ENCODE data around the gene ANKRD31.

GRCh38 chr5:75053054-75053303 lies 183.7 kb downstream of the ANKRD31 start:
- TF ChIP-seq CTCF (IDR thresholded peaks at IDR 0.05) (no peak), TCF7L2 (IDR thresholded peaks at IDR 0.05; ENCODE audit: low read depth, low read length) (no peak), POLR2AphosphoS5 (IDR thresholded peaks at IDR 0.05; ENCODE audit: low read depth, low read length) (no peak)
- TF ChIP-seq, protein P1, sequence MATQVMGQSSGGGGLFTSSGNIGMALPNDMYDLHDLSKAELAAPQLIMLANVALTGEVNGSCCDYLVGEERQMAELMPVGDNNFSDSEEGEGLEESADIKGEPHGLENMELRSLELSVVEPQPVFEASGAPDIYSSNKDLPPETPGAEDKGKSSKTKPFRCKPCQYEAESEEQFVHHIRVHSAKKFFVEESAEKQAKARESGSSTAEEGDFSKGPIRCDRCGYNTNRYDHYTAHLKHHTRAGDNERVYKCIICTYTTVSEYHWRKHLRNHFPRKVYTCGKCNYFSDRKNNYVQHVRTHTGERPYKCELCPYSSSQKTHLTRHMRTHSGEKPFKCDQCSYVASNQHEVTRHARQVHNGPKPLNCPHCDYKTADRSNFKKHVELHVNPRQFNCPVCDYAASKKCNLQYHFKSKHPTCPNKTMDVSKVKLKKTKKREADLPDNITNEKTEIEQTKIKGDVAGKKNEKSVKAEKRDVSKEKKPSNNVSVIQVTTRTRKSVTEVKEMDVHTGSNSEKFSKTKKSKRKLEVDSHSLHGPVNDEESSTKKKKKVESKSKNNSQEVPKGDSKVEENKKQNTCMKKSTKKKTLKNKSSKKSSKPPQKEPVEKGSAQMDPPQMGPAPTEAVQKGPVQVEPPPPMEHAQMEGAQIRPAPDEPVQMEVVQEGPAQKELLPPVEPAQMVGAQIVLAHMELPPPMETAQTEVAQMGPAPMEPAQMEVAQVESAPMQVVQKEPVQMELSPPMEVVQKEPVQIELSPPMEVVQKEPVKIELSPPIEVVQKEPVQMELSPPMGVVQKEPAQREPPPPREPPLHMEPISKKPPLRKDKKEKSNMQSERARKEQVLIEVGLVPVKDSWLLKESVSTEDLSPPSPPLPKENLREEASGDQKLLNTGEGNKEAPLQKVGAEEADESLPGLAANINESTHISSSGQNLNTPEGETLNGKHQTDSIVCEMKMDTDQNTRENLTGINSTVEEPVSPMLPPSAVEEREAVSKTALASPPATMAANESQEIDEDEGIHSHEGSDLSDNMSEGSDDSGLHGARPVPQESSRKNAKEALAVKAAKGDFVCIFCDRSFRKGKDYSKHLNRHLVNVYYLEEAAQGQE (IDR thresholded peaks at IDR 0.05; ENCODE audit: insufficient read depth in 1 of 2, low read depth in 2 of 2, low read length in 1 of 2), result no peak

Data from Panc1 (cell line).